IMR-90 (cell line): Measurements from ENCODE around the gene FMN2. TPM values are rescaled to one million over a fixed set of nuclear protein-coding genes. Genes with fewer than 3 reads are reported as not detected.

Experiments
- ATAC-seq: fragments of 200-7000 bp; cut with Tn5 transposase; 2 replicates; pipeline ENCODE4 v1.9.1; 2020; ENCODE audit warnings: low read depth, mild to moderate bottlenecking, moderate library complexity
- BruUV-seq: library from RNA; stranded (reverse); fragments of 400-500 nt; replicated peaks from 2 replicates; lab custom pipeline; 2021; lab: Mats Ljungman, UMichigan
- CTCF ChIA-PET: fragments of 300-600 bp; formaldehyde crosslinking; extraction: SDS; loops from one replicate; lab custom pipeline; 2021; ENCODE audit warnings: antibody characterized with exemption; lab: Yijun Ruan, JAX
- POLR2A ChIA-PET: fragments of 300-600 bp; sonication (Branson Sonifier 250); formaldehyde crosslinking; loops from one replicate; lab custom pipeline; 2022; ENCODE audit warnings: antibody characterized with exemption; ENCODE audit not compliant: unreplicated experiment; lab: Charles Lee
- DNase-seq: peaks from one replicate; pipeline ENCODE4 v3.0.0; 2013
- H2AFZ ChIP-seq: replicated peaks from 2 replicates; pipeline ENCODE3; 2013; ENCODE audit warnings: low read length, mild to moderate bottlenecking; ENCODE audit not compliant: poor library complexity
- H2AK5ac ChIP-seq: 2 replicates; pipeline ENCODE4 v1.6.1; 2013; ENCODE audit warnings: low read depth, low read length, inconsistent platforms
- H2AK9ac ChIP-seq: replicated peaks from 2 replicates; pipeline ENCODE3; 2013; ENCODE audit warnings: mild to moderate bottlenecking, low read depth, low read length, moderate library complexity; ENCODE audit not compliant: poor library complexity
- H2BK120ac ChIP-seq: 2 replicates; pipeline ENCODE4 v1.6.1; 2013; ENCODE audit warnings: low read depth, low read length, inconsistent platforms
- H2BK15ac ChIP-seq: 3 replicates; pipeline ENCODE4 v1.6.1; 2013; ENCODE audit warnings: low read depth, low read length, inconsistent platforms
- H2BK20ac ChIP-seq: 2 replicates; pipeline ENCODE4 v1.6.1; 2013; ENCODE audit warnings: low read depth, mild to moderate bottlenecking, inconsistent platforms, low read length, moderate library complexity
- H2BK5ac ChIP-seq: 2 replicates; pipeline ENCODE4 v1.6.1; 2013; ENCODE audit warnings: mild to moderate bottlenecking, low read depth, low read length, inconsistent platforms; ENCODE audit not compliant: poor library complexity, severe bottlenecking
- H3K14ac ChIP-seq: replicated peaks from 2 replicates; pipeline ENCODE4 v1.6.1; 2013; ENCODE audit warnings: low read depth, low read length, inconsistent platforms
- H3K18ac ChIP-seq: 2 replicates; pipeline ENCODE4 v1.6.1; 2013; ENCODE audit warnings: low read depth, low read length, control low read depth
- H3K23ac ChIP-seq: 2 replicates; pipeline ENCODE4 v1.6.1; 2013; ENCODE audit warnings: low read depth, low read length, inconsistent platforms
- H3K27ac ChIP-seq: 2 replicates; pipeline ENCODE4 v1.5.1; 2013; ENCODE audit warnings: mild to moderate bottlenecking, control low read depth, low read length; ENCODE audit not compliant: insufficient read depth
- H3K27me3 ChIP-seq: 2 replicates; pipeline ENCODE4 v1.6.1; 2013; ENCODE audit warnings: low read length; ENCODE audit not compliant: control insufficient read depth, insufficient read depth
- H3K36me3 ChIP-seq: 2 replicates; pipeline ENCODE4 v1.6.1; 2013; ENCODE audit warnings: low read length, mixed read lengths; ENCODE audit not compliant: control insufficient read depth, insufficient read depth
- H3K4ac ChIP-seq: 2 replicates; pipeline ENCODE4 v1.6.1; 2013; ENCODE audit warnings: low read depth, low read length, inconsistent platforms
- H3K4me1 ChIP-seq: 2 replicates; pipeline ENCODE4 v1.6.1; 2013; ENCODE audit warnings: low read length, mixed read lengths; ENCODE audit not compliant: control insufficient read depth, insufficient read depth
- H3K4me2 ChIP-seq: 2 replicates; pipeline ENCODE4 v1.6.1; 2013; ENCODE audit warnings: low read depth, mild to moderate bottlenecking, control low read depth, low read length, moderate library complexity
- H3K4me3 ChIP-seq: 2 replicates; pipeline ENCODE4 v1.5.1; 2013; ENCODE audit warnings: low read depth, mild to moderate bottlenecking, control low read depth, low read length, moderate library complexity; ENCODE audit not compliant: insufficient read depth
- H3K56ac ChIP-seq: 2 replicates; pipeline ENCODE4 v1.6.1; 2013; ENCODE audit warnings: low read length, inconsistent platforms; ENCODE audit not compliant: insufficient read depth; ENCODE audit errors: extremely low read depth
- H3K79me1 ChIP-seq, 2 experiments: 2 replicates each; pipeline ENCODE4 v1.6.1; 2013; ENCODE audit warnings: low read length in 2 of 2, inconsistent platforms in 1 of 2, low read depth in 1 of 2
- H3K9ac ChIP-seq: 2 replicates; pipeline ENCODE4 v1.6.1; 2013; ENCODE audit warnings: low read depth, low read length, control low read depth
- H3K9me1 ChIP-seq: 2 replicates; pipeline ENCODE4 v1.6.1; 2013; ENCODE audit warnings: low read length, inconsistent platforms; ENCODE audit not compliant: insufficient read depth
- H3K9me3 ChIP-seq: 2 replicates; pipeline ENCODE4 v1.6.1; 2013; ENCODE audit warnings: low read length; ENCODE audit not compliant: control insufficient read depth, insufficient read depth
- H4K20me1 ChIP-seq: 2 replicates; pipeline ENCODE4 v1.6.1; 2013; ENCODE audit warnings: low read length, inconsistent platforms; ENCODE audit not compliant: insufficient read depth
- H4K5ac ChIP-seq: 2 replicates; pipeline ENCODE4 v1.6.1; 2013; ENCODE audit warnings: mild to moderate bottlenecking, low read depth, low read length, control low read depth
- H4K8ac ChIP-seq, 2 experiments: 2 replicates each; pipeline ENCODE4 v1.6.1; 2013; ENCODE audit warnings: low read depth in 2 of 2, low read length in 2 of 2, control low read depth in 1 of 2, inconsistent platforms in 1 of 2
- H4K91ac ChIP-seq: 2 replicates; pipeline ENCODE4 v1.6.1; 2013; ENCODE audit warnings: low read depth, low read length, inconsistent platforms; ENCODE audit not compliant: insufficient read depth
- BHLHE40 ChIP-seq: fragments of 150-350 bp; IDR thresholded peaks from 2 replicates; pipeline ENCODE4 v1.6.1; 2016; ENCODE audit warnings: mild to moderate bottlenecking, low read depth, low read length
- CEBPB ChIP-seq: IDR thresholded peaks from 2 replicates; pipeline ENCODE4 v1.6.1; 2012; ENCODE audit warnings: low read depth, low read length, improper control_type of control experiment
- CHD1 ChIP-seq: IDR thresholded peaks from 2 replicates; pipeline ENCODE4 v1.6.1; 2012; ENCODE audit warnings: low read depth, low read length, improper control_type of control experiment
- CTCF ChIP-seq: conservative IDR thresholded peaks from 2 replicates; pipeline ENCODE4 v1.5.1; 2012; ENCODE audit warnings: mild to moderate bottlenecking, low read depth, low read length, improper control_type of control experiment
- ELK1 ChIP-seq: fragments of 150-350 bp; IDR thresholded peaks from 2 replicates; pipeline ENCODE4 v1.6.1; 2016; ENCODE audit warnings: low read depth, mild to moderate bottlenecking, low read length, moderate library complexity, borderline replicate concordance
- FOS ChIP-seq: fragments of 150-350 bp; IDR thresholded peaks from 2 replicates; pipeline ENCODE4 v1.6.1; 2016; ENCODE audit warnings: low read depth, low read length
- MAFK ChIP-seq: IDR thresholded peaks from 2 replicates; pipeline ENCODE4 v1.6.1; 2012; ENCODE audit warnings: low read depth, low read length, improper control_type of control experiment
- MAZ ChIP-seq: IDR thresholded peaks from 2 replicates; pipeline ENCODE4 v1.6.1; 2012; ENCODE audit warnings: low read depth, mild to moderate bottlenecking, low read length, improper control_type of control experiment, moderate library complexity, borderline replicate concordance
- MXI1 ChIP-seq: IDR thresholded peaks from 2 replicates; pipeline ENCODE4 v1.6.1; 2012; ENCODE audit warnings: low read depth, mild to moderate bottlenecking, low read length, moderate library complexity, borderline replicate concordance
- NFE2L2 ChIP-seq: fragments of 150-350 bp; IDR thresholded peaks from 2 replicates; pipeline ENCODE4 v1.6.1; 2016; ENCODE audit warnings: low read depth, mild to moderate bottlenecking, low read length
- POLR2A ChIP-seq: IDR thresholded peaks from 2 replicates; pipeline ENCODE4 v1.6.1; 2012; ENCODE audit warnings: mild to moderate bottlenecking, low read depth, low read length
- RAD21 ChIP-seq: IDR thresholded peaks from 2 replicates; pipeline ENCODE4 v1.6.1; 2012; ENCODE audit warnings: low read length, improper control_type of control experiment
- RCOR1 ChIP-seq: IDR thresholded peaks from 2 replicates; pipeline ENCODE4 v1.6.1; 2012; ENCODE audit warnings: mild to moderate bottlenecking, low read length, improper control_type of control experiment; ENCODE audit not compliant: insufficient replicate concordance
- RFX5 ChIP-seq: IDR thresholded peaks from 2 replicates; pipeline ENCODE4 v1.8.0; 2012; ENCODE audit warnings: low read depth, mild to moderate bottlenecking, low read length, moderate library complexity
- SMC3 ChIP-seq: fragments of 150-350 bp; IDR thresholded peaks from 2 replicates; pipeline ENCODE4 v1.6.1; 2016; ENCODE audit warnings: low read depth, mild to moderate bottlenecking, antibody characterized with exemption, low read length, moderate library complexity
- WGBS, 2 experiments: methylation state at CpG; one replicate each; pipeline versions ENCODE4 v1.1.5 to v1.1.7; 2013; ENCODE audit warnings: missing lambda C conversion rate in 2 of 2; ENCODE audit not compliant: insufficient read length in 1 of 2; ENCODE audit errors: extremely low coverage in 2 of 2; 5-methylcytosine and 5-hydroxymethylcytosine counted together
- dilution Hi-C: fragments of 300-500 bp; cut with HindIII; formaldehyde crosslinking; loops from one replicate; pipeline ENCODE4 v1.14.3; 2018; ENCODE audit warnings: low sequenced_read_pairs; ENCODE audit not compliant: unreplicated experiment
- in situ Hi-C: fragments of 300-500 bp; cut with MboI; formaldehyde crosslinking; loops from 3 replicates; pipeline ENCODE4 v1.14.3; 2019; ENCODE audit warnings: low sequenced_read_pairs, inconsistent platforms, mixed read lengths
- intact Hi-C: fragments of 100-400 bp; cut with micrococcal nuclease; formaldehyde crosslinking; loops from 2 replicates; pipeline ENCODE4 v1.10.0; 2022
- polyA plus RNA-seq, 3 experiments: library from polyadenylated mRNA; depleted of rRNA; stranded (reverse); fragments of >200 nt; gene quantifications; 2 replicates each; pipeline ENCODE4 v1.2.3, GENCODE V29; 2012; ENCODE audit warnings: low replicate concordance in 1 of 3
- total RNA-seq: library from RNA; depleted of rRNA; stranded (reverse); fragments of >200 nt; gene quantifications from 2 replicates; pipeline ENCODE4 v1.2.3, GENCODE V29; 2012
- TF ChIP-seq, protein P1 (sequence below): fragments of 150-350 bp; IDR thresholded peaks from 2 replicates; pipeline ENCODE4 v1.6.1; 2017; ENCODE audit warnings: mild to moderate bottlenecking, antibody characterized with exemption, low read length, low read depth

Gene FMN2
- total and polyA plus RNA-seq, 2 of the 4 experiments (the other 2 are of a cell fraction): 29.0 to 35.8 TPM

DNA sequence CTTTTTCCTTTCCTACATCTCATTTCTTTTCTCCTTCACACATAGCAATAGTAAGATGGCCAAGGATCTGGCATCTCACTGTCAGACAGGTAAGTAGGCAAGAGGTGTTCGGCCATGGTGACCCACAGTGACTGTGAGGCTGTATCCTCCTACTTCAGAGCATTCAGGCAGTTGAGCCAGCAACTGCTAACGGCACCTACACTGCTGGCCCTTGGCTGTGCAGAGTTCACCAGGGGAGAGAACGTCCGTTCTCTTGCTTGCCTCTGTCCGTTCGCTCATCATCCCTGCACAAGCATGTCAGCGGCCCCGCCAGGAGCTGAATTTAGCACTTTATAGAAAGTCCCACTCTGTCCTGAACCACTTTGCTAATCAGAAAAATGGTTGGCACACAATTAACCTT is 406.7 kb downstream of the FMN2 start:
- Histone ChIP-seq H3K27ac (no peak overlapping the region), H3K4me3 (no peak overlapping the region), H3K9me1 (peaks cover 16% of the 10 kb centered on the region), H3K4ac (peak overlapping the region; percentile 86), H3K36me3 (no peaks in the 10 kb centered on the region), H4K5ac (peak overlapping the region; percentile 73), H2BK20ac (peak overlapping the region; percentile 90), H2AK9ac (no peak overlapping the region), H3K4me2 (no peak overlapping the region), H3K18ac (0 out of 2 replicates have a peak overlapping the region, but pooled peaks have one; percentile 12), H4K91ac (peak overlapping the region; percentile 93), H3K79me1 (peaks cover 0 to 34% of the 10 kb centered on the region in 2 experiments; a peak in 3 of 4 replicates), H4K8ac (peak overlapping the region in 1 of 2 experiments; percentile 85; a peak in 1 of 4 replicates), H3K4me1 (peaks cover 9% of the 10 kb centered on the region; the same call in 1 of the 2 replicates), H4K20me1 (no peaks in the 10 kb centered on the region), H2BK15ac (peak overlapping the region; percentile 96; the same call in 2 of the 3 replicates), H2AK5ac (peak overlapping the region; percentile 54; the same call in 1 of the 2 replicates), H3K9ac (no peak overlapping the region), H2BK5ac (no peak overlapping the region), H3K27me3 (no peaks in the 10 kb centered on the region), H3K23ac (no peak overlapping the region), H3K14ac (peak overlapping the region; percentile 81; the same call in 1 of the 2 replicates), H3K56ac (no peak overlapping the region), H3K9me3 (no peaks in the 10 kb centered on the region), H2AFZ (no peak overlapping the region), H2BK120ac (peak overlapping the region; percentile 91)
- ChIA-PET CTCF (no interaction called here), POLR2A (no interaction called here)
- intact Hi-C loops (no loop called here), in situ Hi-C loops (no loop called here), dilution Hi-C loops (no loop called here)
- no peak for TF ChIP-seq MAFK
- no peak for TF ChIP-seq FOS
- no peak for TF ChIP-seq CHD1
- TF ChIP-seq MXI1: no peak
- TF ChIP-seq RFX5: no peak
- no peak for TF ChIP-seq ELK1
- TF ChIP-seq RCOR1: no peak
- no peak for TF ChIP-seq BHLHE40
- no peak for TF ChIP-seq CEBPB
- TF ChIP-seq MAZ: no peak
- no peak for TF ChIP-seq CTCF
- no peak for TF ChIP-seq RAD21
- TF ChIP-seq SMC3: no peak
- no peak for TF ChIP-seq NFE2L2
- no peak for TF ChIP-seq POLR2A
- TF ChIP-seq, protein P1, sequence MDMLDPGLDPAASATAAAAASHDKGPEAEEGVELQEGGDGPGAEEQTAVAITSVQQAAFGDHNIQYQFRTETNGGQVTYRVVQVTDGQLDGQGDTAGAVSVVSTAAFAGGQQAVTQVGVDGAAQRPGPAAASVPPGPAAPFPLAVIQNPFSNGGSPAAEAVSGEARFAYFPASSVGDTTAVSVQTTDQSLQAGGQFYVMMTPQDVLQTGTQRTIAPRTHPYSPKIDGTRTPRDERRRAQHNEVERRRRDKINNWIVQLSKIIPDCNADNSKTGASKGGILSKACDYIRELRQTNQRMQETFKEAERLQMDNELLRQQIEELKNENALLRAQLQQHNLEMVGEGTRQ: no peak
- WGBS, 2 experiments: 98% methylated on average over 7 of the region's 8 CpGs; no CpG with 5 or more reads in 1 of the 2 experiments
- BruUV-seq: no TSS peak
- no peak for DNase-seq
- ATAC-seq: no peak
